VCaP (cell line): ENCODE results near the gene CABLES1.

Source experiments
- H3K27ac ChIP-seq: fragments of 450-650 bp; 2 replicates; pipeline ENCODE4 v1.5.1; 2017
- CTCF ChIP-seq: fragments of 450-650 bp; conservative IDR thresholded peaks from 2 replicates; pipeline ENCODE4 v1.5.1; 2017; ENCODE audit warnings: mild to moderate bottlenecking, moderate library complexity

Gene CABLES1

GRCh38 chr18:23146861-23147469 lies 11.7 kb downstream of the CABLES1 start:
- no peak overlapping the region for H3K27ac ChIP-seq
- TF ChIP-seq CTCF: no peak

GRCh38 chr18:23148382-23148781 lies 13.1 kb downstream of the CABLES1 start:
- H3K27ac ChIP-seq: no peak overlapping the region
- TF ChIP-seq CTCF: no peak

- TF ChIP-seq CTCF: no peak
- no peak overlapping the region for H3K27ac ChIP-seq
Observed at GRCh38 chr18:23149570-23149969, 14.3 kb downstream of the CABLES1 start.

- TF ChIP-seq CTCF: no peak
- no peak overlapping the region for H3K27ac ChIP-seq
Observed at GRCh38 chr18:23151414-23152099, 16.3 kb downstream of the CABLES1 start.

GRCh38 chr18:23154030-23154429 lies 18.7 kb downstream of the CABLES1 start:
- no peak for TF ChIP-seq CTCF
- H3K27ac ChIP-seq: no peak overlapping the region

- TF ChIP-seq CTCF: no peak
- peak overlapping the region; percentile 52 for H3K27ac ChIP-seq
Observed at GRCh38 chr18:23154823-23155500, 19.7 kb downstream of the CABLES1 start.

GRCh38 chr18:23155537-23155936 lies 20.3 kb downstream of the CABLES1 start:
- peak overlapping the region; percentile 52 for H3K27ac ChIP-seq
- TF ChIP-seq CTCF: no peak
